Osteocyte (in vitro differentiated cells): ENCODE results near the gene OR10A3. TPM values are rescaled to one million over a fixed set of nuclear protein-coding genes. Genes with fewer than 3 reads are reported as not detected.

Experiments
- DNase-seq: peaks from one replicate; pipeline ENCODE4 v3.0.0; 2021; ENCODE audit warnings: mixed read lengths; ENCODE audit not compliant: unreplicated experiment; ENCODE audit errors: extremely low spot score
- H3K27ac Mint-ChIP-seq: one replicate; pipeline ENCODE4 v1.8.0; 2021; ENCODE audit warnings: mild to moderate bottlenecking, mixed read lengths; ENCODE audit not compliant: unreplicated experiment
- H3K27me3 Mint-ChIP-seq: one replicate; pipeline ENCODE4 v1.8.0; 2021; ENCODE audit warnings: mixed read lengths; ENCODE audit not compliant: unreplicated experiment
- H3K36me3 Mint-ChIP-seq: one replicate; pipeline ENCODE4 v1.8.0; 2021; ENCODE audit warnings: mixed read lengths; ENCODE audit not compliant: unreplicated experiment
- H3K4me1 Mint-ChIP-seq: one replicate; pipeline ENCODE4 v1.8.0; 2021; ENCODE audit warnings: mixed read lengths; ENCODE audit not compliant: unreplicated experiment
- H3K4me3 Mint-ChIP-seq: one replicate; pipeline ENCODE4 v1.8.0; 2021; ENCODE audit warnings: mild to moderate bottlenecking, moderate library complexity, mixed read lengths; ENCODE audit not compliant: unreplicated experiment
- H3K9me3 Mint-ChIP-seq: one replicate; pipeline ENCODE4 v1.8.0; 2021; ENCODE audit warnings: mixed read lengths; ENCODE audit not compliant: unreplicated experiment
- total RNA-seq: library from RNA; stranded (reverse); gene quantifications from 2 replicates; pipeline ENCODE4 v1.2.1, GENCODE V29; 2021
- TF ChIP-seq, protein P1 (sequence below): fragments of 200-600 bp; sonication (generic); IDR thresholded peaks from 2 replicates; pipeline ENCODE4 v1.5.0; 2021; ENCODE audit warnings: antibody characterized with exemption, mild to moderate bottlenecking, moderate library complexity

Gene OR10A3
- total RNA-seq, 1 donor from 2014 or later, result not detected

DNA sequence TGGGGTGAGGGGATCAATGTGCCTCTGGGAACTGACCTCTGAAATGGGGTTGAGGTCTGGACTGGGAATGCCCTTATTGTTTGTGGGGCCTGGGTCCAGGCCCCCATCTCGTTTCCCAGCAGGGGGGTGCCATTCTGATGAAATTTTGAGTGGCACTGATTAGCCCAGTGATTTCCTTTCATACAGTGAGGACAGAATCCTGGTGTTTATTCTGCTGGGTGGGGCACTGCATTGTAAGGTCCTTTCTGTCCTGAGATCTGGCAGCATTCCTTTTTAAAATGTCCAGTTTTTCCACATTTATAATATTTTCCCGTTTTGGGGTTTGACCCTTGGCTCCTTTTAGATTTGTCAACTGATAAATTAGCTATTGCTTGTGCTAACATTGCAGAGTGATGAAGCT, 37.6 kb downstream of the OR10A3 start:
- no peaks in the 10 kb centered on the region for H3K36me3 Mint-ChIP-seq

DNA sequence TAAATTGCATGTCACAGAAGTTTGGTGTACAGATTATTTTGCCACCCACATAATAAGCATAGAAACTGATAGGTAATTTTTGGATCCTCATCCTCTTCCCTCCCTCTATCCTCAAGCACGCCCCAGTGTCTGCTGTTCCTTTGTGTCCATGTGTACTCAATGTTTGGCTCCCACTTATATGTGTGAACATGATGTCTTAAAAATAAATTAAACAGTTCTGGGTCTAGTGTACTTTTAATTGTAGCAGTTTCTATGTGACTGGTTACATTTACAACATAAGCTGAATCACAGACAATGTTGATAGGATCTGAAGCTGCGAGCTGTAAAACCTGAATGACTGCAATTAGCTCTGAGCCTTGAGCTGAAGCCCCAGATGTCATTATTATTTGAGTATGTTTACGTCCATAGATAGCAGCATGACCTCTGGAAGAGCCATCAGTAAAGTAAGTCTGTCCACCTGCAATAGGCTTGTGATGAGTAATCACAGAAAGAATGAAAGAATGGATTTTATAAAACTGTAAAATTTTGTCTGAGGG, 40.1 kb downstream of the OR10A3 start:
- Mint-ChIP-seq H3K4me1 (peaks cover 42% of the 10 kb centered on the region), H3K4me3 (no peak overlapping the region), H3K36me3 (no peaks in the 10 kb centered on the region), H3K27me3 (no peaks in the 10 kb centered on the region), H3K9me3 (no peaks in the 10 kb centered on the region), H3K27ac (no peak overlapping the region)
- DNase-seq, result no peak
- TF ChIP-seq, protein P1, sequence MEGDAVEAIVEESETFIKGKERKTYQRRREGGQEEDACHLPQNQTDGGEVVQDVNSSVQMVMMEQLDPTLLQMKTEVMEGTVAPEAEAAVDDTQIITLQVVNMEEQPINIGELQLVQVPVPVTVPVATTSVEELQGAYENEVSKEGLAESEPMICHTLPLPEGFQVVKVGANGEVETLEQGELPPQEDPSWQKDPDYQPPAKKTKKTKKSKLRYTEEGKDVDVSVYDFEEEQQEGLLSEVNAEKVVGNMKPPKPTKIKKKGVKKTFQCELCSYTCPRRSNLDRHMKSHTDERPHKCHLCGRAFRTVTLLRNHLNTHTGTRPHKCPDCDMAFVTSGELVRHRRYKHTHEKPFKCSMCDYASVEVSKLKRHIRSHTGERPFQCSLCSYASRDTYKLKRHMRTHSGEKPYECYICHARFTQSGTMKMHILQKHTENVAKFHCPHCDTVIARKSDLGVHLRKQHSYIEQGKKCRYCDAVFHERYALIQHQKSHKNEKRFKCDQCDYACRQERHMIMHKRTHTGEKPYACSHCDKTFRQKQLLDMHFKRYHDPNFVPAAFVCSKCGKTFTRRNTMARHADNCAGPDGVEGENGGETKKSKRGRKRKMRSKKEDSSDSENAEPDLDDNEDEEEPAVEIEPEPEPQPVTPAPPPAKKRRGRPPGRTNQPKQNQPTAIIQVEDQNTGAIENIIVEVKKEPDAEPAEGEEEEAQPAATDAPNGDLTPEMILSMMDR, result no peak

More for the DNA sequence above, 37.6 kb downstream of the OR10A3 start:
- H3K27ac Mint-ChIP-seq, result peak overlapping the region; percentile 81
- H3K27me3 Mint-ChIP-seq, result no peaks in the 10 kb centered on the region
- no peak overlapping the region for H3K4me3 Mint-ChIP-seq
- TF ChIP-seq, protein P1, result no peak
- H3K4me1 Mint-ChIP-seq, result peaks cover 42% of the 10 kb centered on the region
- no peak for DNase-seq
- no peaks in the 10 kb centered on the region for H3K9me3 Mint-ChIP-seq

DNA sequence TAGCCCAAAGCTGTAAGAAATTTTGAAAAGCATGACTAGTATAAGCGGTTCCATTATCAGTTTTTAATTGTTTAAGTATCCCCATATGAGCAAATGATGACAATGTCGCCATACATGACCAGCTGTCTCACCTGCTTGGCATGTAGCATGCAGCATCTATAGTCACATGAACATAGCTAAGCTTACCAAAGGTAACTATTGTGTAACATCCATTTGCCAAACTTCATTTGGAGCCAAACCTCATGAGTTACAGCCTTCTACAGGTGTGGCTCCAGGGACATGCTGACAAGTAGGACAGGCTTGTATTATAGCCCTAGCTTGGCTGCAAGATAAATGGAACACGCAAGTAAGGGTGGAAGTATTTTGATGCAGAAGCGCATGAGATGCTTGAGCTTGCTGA, 40.8 kb downstream of the OR10A3 start:
- H3K27ac Mint-ChIP-seq, result no peak overlapping the region
- H3K36me3 Mint-ChIP-seq, result no peaks in the 10 kb centered on the region
- peaks cover 42% of the 10 kb centered on the region for H3K4me1 Mint-ChIP-seq
- TF ChIP-seq, protein P1, result no peak
- peaks cover under 1% of the 10 kb centered on the region for H3K9me3 Mint-ChIP-seq
- no peak overlapping the region for H3K4me3 Mint-ChIP-seq
- no peaks in the 10 kb centered on the region for H3K27me3 Mint-ChIP-seq
- no peak for DNase-seq

DNA sequence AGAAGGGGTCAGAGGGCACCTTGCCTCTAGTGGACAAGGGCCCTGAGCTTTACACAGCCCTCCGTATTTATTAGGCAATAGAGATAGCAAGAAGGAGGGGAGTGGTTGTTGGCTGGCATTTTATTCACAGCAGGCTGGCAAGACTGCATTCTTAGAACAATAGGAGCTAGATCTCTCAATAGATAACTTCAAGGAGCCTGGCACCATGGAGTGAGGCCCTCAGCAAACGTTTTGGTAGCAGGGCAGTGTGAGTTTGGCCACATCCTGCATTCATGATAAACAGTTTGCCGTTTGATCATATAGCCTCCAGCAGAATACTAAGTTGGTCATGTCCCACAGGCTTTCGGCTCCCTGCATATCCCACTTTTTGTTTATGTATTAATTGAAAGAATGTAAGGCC, 42.1 kb downstream of the OR10A3 start:
- Mint-ChIP-seq H3K4me3 (no peak overlapping the region), H3K9me3 (peaks cover 8% of the 10 kb centered on the region), H3K27ac (no peak overlapping the region), H3K27me3 (no peaks in the 10 kb centered on the region), H3K36me3 (peaks cover 2% of the 10 kb centered on the region), H3K4me1 (peaks cover 35% of the 10 kb centered on the region)
- TF ChIP-seq, protein P1, result no peak
- no peak for DNase-seq

DNA sequence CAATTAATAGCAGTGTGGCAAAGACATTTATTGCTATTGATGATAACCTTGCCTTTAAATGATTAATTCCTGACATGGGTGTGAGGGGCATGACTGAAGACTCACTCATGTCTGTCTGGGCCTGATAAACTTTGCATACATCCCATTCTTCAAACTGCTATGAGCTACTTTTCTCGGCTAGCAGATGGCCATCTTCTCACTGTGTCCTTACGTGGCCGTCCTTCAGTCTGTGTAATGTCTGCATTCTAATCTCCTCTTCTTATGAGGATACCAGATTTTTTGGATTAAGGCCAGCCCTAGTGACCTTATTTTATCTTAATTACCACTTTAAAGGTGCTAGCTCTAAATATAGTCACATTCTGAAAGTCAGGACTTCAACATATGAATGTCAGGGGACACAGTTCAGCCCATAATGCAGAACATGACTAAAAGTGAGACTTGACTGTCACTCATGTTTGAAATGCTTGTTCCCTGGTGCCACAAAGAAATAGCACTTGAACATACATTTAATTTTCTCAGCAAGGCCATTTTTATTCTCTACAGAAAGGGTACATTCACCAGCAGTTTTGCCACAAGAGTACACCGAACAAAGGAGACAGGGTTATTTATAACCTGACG, 42.7 kb downstream of the OR10A3 start:
- H3K9me3 Mint-ChIP-seq, result peaks cover 8% of the 10 kb centered on the region
- no peak overlapping the region for H3K4me3 Mint-ChIP-seq
- no peak overlapping the region for H3K27ac Mint-ChIP-seq
- H3K27me3 Mint-ChIP-seq, result no peaks in the 10 kb centered on the region
- peaks cover 2% of the 10 kb centered on the region for H3K36me3 Mint-ChIP-seq
- peaks cover 28% of the 10 kb centered on the region for H3K4me1 Mint-ChIP-seq
- TF ChIP-seq, protein P1, result no peak
- DNase-seq, result no peak
